ENCODE data around the gene SOCS1.

DNA sequence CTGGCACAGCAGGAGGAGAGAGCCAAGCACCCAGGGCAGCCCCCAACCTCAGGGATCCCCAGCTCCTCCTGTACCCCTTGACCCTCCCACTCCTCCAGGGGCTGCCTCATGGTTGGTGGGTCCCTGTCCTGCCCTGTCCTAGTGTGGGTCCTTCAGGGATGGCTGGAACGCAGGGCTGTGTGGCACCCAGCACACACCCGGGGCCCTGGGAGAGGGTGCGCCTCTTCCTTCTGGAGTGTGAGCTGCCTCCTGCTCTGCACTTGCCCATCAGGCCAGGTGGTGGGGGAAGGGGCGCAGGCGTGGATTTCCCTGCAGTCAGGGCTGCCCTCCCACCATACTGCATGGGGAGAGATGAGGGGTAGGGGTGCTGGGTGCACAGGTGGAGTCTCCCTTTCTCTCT lies 42.6 kb downstream of the SOCS1 start:
- TF ChIP-seq, protein P1, sequence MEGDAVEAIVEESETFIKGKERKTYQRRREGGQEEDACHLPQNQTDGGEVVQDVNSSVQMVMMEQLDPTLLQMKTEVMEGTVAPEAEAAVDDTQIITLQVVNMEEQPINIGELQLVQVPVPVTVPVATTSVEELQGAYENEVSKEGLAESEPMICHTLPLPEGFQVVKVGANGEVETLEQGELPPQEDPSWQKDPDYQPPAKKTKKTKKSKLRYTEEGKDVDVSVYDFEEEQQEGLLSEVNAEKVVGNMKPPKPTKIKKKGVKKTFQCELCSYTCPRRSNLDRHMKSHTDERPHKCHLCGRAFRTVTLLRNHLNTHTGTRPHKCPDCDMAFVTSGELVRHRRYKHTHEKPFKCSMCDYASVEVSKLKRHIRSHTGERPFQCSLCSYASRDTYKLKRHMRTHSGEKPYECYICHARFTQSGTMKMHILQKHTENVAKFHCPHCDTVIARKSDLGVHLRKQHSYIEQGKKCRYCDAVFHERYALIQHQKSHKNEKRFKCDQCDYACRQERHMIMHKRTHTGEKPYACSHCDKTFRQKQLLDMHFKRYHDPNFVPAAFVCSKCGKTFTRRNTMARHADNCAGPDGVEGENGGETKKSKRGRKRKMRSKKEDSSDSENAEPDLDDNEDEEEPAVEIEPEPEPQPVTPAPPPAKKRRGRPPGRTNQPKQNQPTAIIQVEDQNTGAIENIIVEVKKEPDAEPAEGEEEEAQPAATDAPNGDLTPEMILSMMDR (IDR thresholded peaks at IDR 0.05; ENCODE audit: extremely low read depth in 1 of 2, insufficient read depth in 1 of 2, low read depth in 1 of 2, low read length in 2 of 2), result no peak
- no peak for TF ChIP-seq EZH2 (IDR thresholded peaks at IDR 0.05; ENCODE audit: borderline replicate concordance, low read depth, low read length, severe bottlenecking)
- TF ChIP-seq POLR2A (IDR thresholded peaks at IDR 0.05; ENCODE audit: low read depth, low read length), result no peak
- TF ChIP-seq, protein P2, sequence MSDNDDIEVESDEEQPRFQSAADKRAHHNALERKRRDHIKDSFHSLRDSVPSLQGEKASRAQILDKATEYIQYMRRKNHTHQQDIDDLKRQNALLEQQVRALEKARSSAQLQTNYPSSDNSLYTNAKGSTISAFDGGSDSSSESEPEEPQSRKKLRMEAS (IDR thresholded peaks at IDR 0.05; ENCODE audit: insufficient read depth, insufficient read length), result no peak
- no peak for TF ChIP-seq POLR2AphosphoS5 (IDR thresholded peaks at IDR 0.05; ENCODE audit: insufficient read depth, low read depth, low read length)
- TF ChIP-seq JUN (IDR thresholded peaks at IDR 0.05; ENCODE audit: borderline replicate concordance, insufficient read depth, insufficient read length, low read depth), result no peak
- TF ChIP-seq MYC (IDR thresholded peaks at IDR 0.05; ENCODE audit: low read depth, low read length), result no peak
